Measurements from ENCODE around the gene CCL1.

Gene CCL1

DNA sequence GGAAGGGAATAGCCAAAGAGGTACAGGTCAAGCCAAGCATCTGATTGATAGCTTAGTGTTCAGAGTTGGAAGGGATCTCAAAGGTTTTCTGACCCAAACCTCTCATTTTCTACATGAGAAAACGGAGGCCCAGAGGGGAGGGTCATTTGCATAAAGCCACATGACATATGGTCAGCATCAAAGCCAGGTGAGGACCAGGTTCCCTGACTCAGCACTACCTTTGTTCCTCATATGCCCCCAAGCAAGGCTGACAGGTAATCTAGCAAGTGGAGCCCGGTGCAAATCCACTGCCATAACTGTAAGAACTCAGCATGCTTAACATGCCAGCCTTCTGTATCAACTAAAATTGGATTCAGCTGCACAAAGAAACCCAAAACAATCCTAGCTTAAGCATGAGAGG lies 28.2 kb upstream of the CCL1 start:
- in situ Hi-C loops (cut with HindIII; ENCODE audit: low pct_unique_long_range_greater_than_20kb, low sequenced_read_pairs) = no loop called here
- DNase-seq (ENCODE audit: low read depth in 1 of 2, low spot score in 1 of 2) = no peak
- no peak for TF ChIP-seq JUND (IDR thresholded peaks at IDR 0.05; ENCODE audit: low read depth)

DNA sequence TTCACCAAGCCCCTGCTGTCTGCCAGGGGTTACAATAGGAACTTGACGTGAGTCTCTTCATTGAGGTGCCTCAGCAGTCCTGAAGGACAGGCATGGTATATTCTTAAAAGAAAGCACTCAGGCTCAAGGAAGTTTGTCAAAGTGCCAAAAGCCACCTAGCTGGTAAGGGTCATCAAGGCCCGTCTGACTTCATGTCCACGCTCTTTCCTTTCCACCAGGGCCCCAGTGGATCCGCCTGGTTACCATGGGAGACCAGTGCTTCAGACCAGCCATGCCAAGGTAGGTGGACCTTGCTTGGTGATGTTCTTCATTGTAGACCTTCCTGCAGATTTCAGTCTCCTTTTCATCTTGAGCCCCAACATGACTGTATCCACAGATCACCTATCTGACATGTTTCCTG lies 27.6 kb upstream of the CCL1 start:
- no peak for DNase-seq (ENCODE audit: low read depth in 1 of 2, low spot score in 1 of 2)
- no peak for TF ChIP-seq JUND (IDR thresholded peaks at IDR 0.05; ENCODE audit: low read depth)
- in situ Hi-C loops (cut with HindIII; ENCODE audit: low pct_unique_long_range_greater_than_20kb, low sequenced_read_pairs) = no loop called here

DNA sequence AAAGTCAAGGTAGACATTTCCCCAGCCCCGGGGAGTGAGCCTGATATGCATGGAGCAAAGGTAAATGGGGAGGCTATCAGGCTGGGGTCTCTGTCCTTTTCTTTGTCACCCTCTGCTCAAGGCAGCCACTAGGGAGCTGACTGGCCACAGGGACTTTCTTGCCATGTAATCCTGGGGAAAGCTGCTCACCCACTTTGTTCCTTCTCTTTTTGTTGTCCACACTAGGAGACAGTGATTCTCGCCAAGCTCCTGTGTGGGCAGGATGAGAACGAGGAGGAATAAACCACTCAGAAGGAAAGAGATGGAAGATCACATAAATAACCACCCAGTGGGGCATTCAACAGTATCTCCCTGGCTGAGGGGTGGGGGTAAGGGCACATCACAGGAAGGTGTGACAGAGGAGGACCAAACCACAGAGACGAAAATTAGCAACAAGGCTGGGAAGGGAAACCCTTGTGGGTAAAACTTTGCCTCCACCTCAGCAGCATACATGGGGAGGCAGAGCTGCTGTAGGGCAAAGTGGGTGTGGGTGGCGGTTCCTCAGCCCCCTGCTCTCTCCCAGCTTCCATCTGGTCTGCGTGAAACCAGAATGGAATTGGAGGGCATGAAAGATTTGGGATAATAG lies 26.2 kb upstream of the CCL1 start:
- no peak for TF ChIP-seq JUND (IDR thresholded peaks at IDR 0.05; ENCODE audit: low read depth)
- in situ Hi-C loops (cut with HindIII; ENCODE audit: low pct_unique_long_range_greater_than_20kb, low sequenced_read_pairs) = no loop called here
- DNase-seq (ENCODE audit: low read depth in 1 of 2, low spot score in 1 of 2) = no peak

DNA sequence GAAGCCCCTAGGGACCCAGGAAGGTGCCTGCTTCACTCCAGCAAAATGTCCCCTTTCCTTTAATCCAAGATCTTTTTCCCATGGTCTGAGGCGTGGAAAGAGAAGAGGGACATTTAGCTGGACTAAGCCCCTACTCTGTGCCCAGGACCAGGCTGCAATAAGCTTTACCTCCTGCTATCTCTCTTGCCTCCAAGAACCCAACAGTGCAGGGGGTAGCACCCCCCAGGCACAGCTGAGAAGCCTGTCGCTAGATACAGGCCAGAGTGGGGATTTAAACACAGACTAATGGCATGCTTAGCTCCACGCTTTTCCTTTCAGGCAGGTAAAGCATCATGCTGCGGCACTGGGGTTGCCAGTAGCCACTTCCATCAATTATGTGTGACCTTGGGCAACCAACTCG lies 24.5 kb upstream of the CCL1 start:
- no peak for DNase-seq (ENCODE audit: low read depth in 1 of 2, low spot score in 1 of 2)
- in situ Hi-C loops (cut with HindIII; ENCODE audit: low pct_unique_long_range_greater_than_20kb, low sequenced_read_pairs) = no loop called here

DNA sequence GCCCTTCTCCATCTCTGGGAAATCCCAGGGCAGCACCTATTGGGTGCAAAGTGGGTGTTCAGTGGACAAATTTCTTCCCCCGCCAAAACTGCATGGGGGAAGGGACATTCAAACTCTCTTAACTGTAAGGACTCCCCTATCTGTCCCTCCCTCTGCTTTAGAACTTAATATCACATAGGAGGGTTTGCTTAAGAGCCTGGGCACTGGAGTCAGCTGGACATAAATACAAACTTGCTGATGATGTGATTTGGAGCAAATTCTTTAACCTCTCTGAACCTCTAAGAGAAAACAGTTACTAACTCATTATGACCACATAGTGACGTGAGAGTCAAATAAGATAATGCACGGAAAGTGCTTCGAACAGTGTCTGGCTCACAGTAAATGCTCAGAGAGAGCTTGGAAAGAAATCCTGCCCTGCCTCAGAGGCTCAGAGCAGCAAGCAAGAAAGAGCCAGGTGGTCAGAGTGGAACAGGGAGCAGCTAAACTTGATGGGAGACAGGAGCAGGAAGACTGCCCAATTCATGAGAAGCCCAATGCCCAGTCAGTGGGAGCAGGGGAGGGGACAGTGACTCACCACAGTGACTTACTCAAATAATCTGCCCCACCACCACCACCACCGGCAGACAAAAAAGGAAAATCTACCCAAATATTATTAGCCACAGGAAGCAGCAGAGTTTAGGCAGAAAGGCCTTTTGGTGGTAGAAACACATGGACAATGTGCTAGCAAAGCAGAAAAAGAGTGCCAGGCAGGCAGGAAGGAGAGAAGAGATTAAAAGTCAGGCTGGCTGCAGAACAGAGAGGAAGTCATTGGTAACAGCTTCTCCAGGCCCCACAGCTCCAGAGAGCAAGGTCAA lies 23.9 kb upstream of the CCL1 start:
- no peak for DNase-seq (ENCODE audit: low read depth in 1 of 2, low spot score in 1 of 2)
- no peak for TF ChIP-seq JUND (IDR thresholded peaks at IDR 0.05; ENCODE audit: low read depth)
- in situ Hi-C loops (cut with HindIII; ENCODE audit: low pct_unique_long_range_greater_than_20kb, low sequenced_read_pairs) = no loop called here

More for the DNA sequence above, 24.5 kb upstream of the CCL1 start:
- no peak for TF ChIP-seq JUND (IDR thresholded peaks at IDR 0.05; ENCODE audit: low read depth)

DNA sequence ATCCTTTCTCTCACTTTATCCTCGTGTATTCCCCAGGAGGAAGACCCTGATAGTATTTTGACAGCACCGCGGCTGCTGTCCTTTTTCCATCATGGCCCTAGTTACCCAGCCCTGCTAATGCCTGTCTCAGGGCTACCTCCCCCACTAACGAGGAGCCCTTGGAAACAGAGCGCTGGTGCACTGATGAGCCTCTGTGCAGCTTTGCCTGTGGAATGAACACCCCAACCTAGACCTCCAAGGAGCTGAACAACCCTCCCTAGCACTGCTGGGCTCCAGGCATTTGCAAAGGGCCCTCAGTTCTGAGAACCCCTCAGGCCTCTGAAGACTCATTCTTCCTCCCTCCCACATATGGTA lies 23.3 kb upstream of the CCL1 start:
- TF ChIP-seq JUND (IDR thresholded peaks at IDR 0.05; ENCODE audit: low read depth) = no peak
- no peak for DNase-seq (ENCODE audit: low read depth in 1 of 2, low spot score in 1 of 2)
- in situ Hi-C loops (cut with HindIII; ENCODE audit: low pct_unique_long_range_greater_than_20kb, low sequenced_read_pairs) = no loop called here

DNA sequence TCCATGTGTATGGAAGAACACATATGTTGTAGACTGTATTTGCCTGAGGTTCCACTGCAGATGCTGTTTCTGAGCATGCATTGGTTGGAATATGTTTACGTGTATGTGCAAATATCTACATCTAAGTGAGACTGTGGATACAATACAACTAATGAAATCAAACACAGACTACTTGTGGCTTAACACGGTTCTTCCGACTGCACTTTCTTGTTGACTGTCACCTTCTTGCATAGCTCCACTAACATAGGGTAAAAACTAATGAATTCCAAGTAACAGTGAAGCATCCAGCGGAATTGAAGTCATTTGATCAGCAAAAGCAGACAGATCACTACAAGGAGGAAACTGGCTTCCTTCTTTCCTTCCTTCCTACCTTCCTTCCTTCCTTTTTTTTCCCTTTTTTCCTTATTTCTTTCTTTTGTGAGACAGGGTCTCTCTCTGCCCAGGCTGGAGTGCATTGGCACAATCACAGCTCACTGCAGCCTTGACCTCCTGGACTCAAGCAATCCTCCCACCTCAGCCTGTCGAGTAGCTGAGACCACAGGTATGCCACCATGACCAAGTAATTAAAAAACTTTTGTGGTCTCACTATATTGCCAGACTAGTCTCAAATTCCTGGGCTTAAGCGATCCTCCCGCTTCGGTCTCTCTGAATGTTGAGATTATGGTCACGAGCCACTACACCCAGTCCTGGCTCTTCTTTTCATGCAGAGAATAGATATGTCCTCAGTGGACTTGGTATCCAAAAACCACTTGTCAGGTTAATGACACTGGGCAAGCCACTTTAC lies 22.0 kb upstream of the CCL1 start:
- no peak for TF ChIP-seq JUND (IDR thresholded peaks at IDR 0.05; ENCODE audit: low read depth)
- no peak for DNase-seq (ENCODE audit: low read depth in 1 of 2, low spot score in 1 of 2)
- in situ Hi-C loops (cut with HindIII; ENCODE audit: low pct_unique_long_range_greater_than_20kb, low sequenced_read_pairs) = no loop called here

DNA sequence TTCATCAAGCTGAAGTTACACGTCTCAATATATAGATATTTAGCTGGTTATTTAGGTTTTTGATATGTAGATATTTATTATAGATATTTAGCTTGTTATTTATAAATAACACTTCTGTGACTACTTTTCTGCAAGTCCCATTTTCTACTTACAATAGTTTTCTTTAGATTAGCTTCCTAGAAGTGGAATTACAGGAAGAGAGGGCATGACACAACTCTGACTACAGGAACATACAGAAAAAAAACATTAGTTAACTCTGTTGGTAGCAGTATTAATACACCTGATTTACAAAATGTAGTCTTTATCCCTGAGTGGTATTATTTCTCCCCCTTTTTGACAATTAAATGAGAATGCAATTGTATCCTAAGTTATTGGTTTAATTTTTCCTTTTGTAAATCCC lies 21.2 kb upstream of the CCL1 start:
- in situ Hi-C loops (cut with HindIII; ENCODE audit: low pct_unique_long_range_greater_than_20kb, low sequenced_read_pairs) = no loop called here
- no peak for DNase-seq (ENCODE audit: low read depth in 1 of 2, low spot score in 1 of 2)
- TF ChIP-seq JUND (IDR thresholded peaks at IDR 0.05; ENCODE audit: low read depth) = no peak

DNA sequence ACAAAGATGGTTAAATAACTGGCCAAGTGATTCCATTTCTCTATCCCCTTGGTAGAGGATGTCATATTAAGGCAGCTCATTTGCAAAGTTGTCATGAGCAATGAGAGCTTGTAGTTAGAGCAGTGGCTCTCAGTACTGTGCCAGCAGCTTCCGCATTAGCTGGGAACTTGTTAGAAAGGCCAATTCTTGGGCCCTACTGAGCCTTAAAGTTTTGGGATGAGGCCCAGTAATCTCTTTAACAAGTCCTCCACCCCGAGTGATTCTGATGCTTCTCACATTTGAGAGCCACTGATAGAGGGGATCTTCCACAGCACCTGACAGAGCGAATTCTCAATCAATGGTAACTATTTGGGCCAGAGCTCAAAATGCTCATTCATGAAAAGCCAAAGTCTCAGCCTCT lies 20.2 kb upstream of the CCL1 start:
- no peak for TF ChIP-seq JUND (IDR thresholded peaks at IDR 0.05; ENCODE audit: low read depth)
- in situ Hi-C loops (cut with HindIII; ENCODE audit: low pct_unique_long_range_greater_than_20kb, low sequenced_read_pairs) = no loop called here
- no peak for DNase-seq (ENCODE audit: low read depth in 1 of 2, low spot score in 1 of 2)

DNA sequence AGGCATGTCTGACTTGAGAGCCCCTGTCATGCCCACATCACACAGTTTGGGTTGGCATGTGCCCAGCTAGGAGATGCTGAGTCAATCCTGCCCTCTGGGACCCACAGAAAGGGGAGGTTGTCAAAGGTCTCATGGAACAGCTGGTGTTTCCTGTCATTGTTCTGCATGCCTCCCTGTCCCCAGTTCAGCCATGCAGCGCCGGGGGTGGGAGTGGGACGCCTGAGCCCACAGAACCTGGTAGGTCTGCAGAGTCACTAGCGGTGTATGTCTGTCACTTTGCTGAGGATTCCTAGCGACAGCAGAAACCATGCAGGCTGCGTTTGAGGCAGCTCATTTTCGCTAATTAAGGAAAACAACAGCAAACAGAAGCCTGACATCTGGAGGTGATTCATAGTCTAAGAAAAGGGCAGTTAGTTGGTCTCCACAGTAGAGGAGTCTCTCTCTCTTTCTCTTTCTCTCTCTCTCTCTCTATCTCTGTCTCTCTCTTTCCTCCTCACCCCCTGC lies 19.6 kb upstream of the CCL1 start:
- in situ Hi-C loops (cut with HindIII; ENCODE audit: low pct_unique_long_range_greater_than_20kb, low sequenced_read_pairs) = no loop called here
- no peak for DNase-seq (ENCODE audit: low read depth in 1 of 2, low spot score in 1 of 2)
- TF ChIP-seq JUND (IDR thresholded peaks at IDR 0.05; ENCODE audit: low read depth) = no peak

DNA sequence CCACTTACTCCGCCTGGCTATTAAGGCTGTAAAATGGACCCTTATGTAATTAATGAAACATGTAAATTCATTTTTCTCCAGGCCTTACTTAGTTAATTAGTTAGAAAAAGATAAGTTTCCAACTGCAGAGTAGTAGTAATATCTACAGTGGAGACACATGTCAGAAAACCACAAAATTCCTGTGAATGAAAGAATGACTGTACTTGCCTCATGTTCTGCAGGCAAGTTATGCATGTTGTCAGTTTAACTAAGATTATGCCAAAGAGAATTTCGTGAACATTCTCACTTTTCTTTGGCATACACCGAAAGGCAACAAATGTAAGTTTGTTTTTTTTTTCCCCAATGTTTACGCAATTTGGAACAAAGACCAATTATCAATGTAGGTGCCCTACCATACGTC lies 16.8 kb upstream of the CCL1 start:
- DNase-seq (ENCODE audit: low read depth in 1 of 2, low spot score in 1 of 2) = no peak
- no peak for TF ChIP-seq JUND (IDR thresholded peaks at IDR 0.05; ENCODE audit: low read depth)
- in situ Hi-C loops (cut with HindIII; ENCODE audit: low pct_unique_long_range_greater_than_20kb, low sequenced_read_pairs) = no loop called here

DNA sequence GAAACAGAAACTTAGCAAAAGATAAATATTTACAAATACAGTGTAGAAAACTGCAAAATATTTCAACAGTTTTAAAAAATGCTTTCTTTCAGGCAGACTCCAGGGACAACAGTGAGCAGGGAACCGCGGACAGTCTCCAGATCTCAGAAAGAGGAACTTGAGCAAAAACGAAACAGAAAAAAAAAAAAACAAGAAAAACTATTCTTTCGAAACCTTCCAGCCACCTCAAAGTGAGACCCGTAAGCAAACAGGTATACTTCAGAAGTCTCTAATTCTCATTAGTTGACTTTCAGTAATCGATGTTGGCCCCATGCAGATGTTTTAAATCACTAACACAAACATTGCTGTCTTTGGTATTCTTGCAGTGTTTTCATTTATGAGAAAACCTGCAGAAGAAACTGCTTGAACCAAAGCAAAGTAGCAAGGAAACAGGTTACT lies 15.7 kb upstream of the CCL1 start:
- in situ Hi-C loops (cut with HindIII; ENCODE audit: low pct_unique_long_range_greater_than_20kb, low sequenced_read_pairs) = no loop called here
- no peak for DNase-seq (ENCODE audit: low read depth in 1 of 2, low spot score in 1 of 2)
- no peak for TF ChIP-seq JUND (IDR thresholded peaks at IDR 0.05; ENCODE audit: low read depth)

Measured in T47D (cell line).